BJ (cell line): ENCODE data around the gene WHRN. TPM values are rescaled to one million over a fixed set of nuclear protein-coding genes. Genes with fewer than 3 reads are reported as not detected.

Experiments
- CTCF ChIA-PET: fragments of 350-600 bp; formaldehyde crosslinking; extraction: SDS; loops from one replicate; lab custom pipeline; 2021; ENCODE audit warnings: antibody characterized with exemption, inconsistent platforms; lab: Yijun Ruan, JAX
- POLR2A ChIA-PET: fragments of 300-600 bp; sonication (Branson Sonifier 250); formaldehyde crosslinking; extraction: SDS; loops from one replicate; lab custom pipeline; 2021; ENCODE audit warnings: antibody characterized with exemption; lab: Charles Lee
- DNase-seq: peaks from one replicate; pipeline ENCODE4 v3.0.0-alpha.2; 2011; ENCODE audit warnings: low read depth
- H3K27me3 ChIP-seq: 2 replicates; pipeline ENCODE4 v1.6.0; 2011; ENCODE audit warnings: low read length; ENCODE audit not compliant: control insufficient read depth, insufficient read depth
- H3K36me3 ChIP-seq: 2 replicates; pipeline ENCODE4 v1.5.1; 2011; ENCODE audit warnings: low read length; ENCODE audit not compliant: control insufficient read depth, insufficient read depth
- H3K4me3 ChIP-seq: 2 replicates; pipeline ENCODE4 v1.5.1; 2011; ENCODE audit warnings: low read depth, mild to moderate bottlenecking, control low read depth, low read length
- polyA plus RNA-seq: library from polyadenylated mRNA; depleted of rRNA; stranded (reverse); fragments of >200 nt; gene quantifications from 2 replicates; pipeline ENCODE4 v1.2.3, GENCODE V29; 2011
- TF ChIP-seq, protein P1 (sequence below): IDR thresholded peaks from 2 replicates; pipeline ENCODE4 v1.5.1; 2011; ENCODE audit warnings: low read depth, mild to moderate bottlenecking, control low read depth, inconsistent platforms, low read length, moderate library complexity; ENCODE audit not compliant: insufficient read depth

WHRN gene
- polyA plus RNA-seq, 1 experiment, result 1.5 TPM

DNA sequence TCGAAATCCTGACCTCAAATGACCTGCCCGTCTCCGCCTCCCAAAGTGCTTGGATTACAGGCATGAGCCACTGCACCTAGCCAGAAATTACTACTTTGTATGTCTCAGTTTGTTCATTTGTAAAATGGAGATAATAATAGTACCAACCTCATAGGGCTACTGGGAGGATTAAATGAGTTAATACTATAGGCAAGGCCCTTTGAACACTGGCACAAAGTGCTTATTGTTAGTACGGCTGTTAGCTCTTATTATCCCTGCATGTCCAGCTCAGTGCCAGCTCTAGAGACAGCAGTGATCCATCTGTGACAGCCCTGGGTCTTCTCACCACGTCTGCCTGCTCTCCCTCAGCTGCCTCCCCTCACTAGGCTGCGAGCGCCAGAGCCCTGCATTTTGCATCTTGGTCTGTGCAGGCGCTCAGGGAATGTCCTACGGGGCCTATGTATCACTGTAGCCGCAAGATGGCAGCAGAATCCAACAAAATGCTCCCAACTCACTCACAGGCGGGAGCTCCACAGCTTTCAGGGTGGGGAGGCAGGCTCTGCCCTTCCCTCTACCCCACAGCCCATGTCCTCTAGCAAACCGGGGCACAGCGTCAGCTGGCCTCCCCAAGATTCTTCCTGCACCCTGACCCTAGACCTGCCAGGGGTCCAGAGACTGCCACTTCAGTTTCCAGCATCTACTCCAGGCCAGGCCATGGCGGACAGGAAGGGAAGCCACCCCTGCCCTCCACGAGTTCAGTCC, 99.8 kb downstream of the WHRN start:
- Histone ChIP-seq H3K4me3 (no peak overlapping the region), H3K36me3 (no peaks in the 10 kb centered on the region), H3K27me3 (no peaks in the 10 kb centered on the region)
- no peak for DNase-seq
- CTCF ChIA-PET, result interaction anchor here (0.6 to 10.6 kb wide), 52 partner anchors 8 to 797 kb away, joined by 3 to 150 read pairs (median 5); partner anchors contain the start of genes AKNA, ATP6V1G1, TEX48 and TEX53
- TF ChIP-seq, protein P1, sequence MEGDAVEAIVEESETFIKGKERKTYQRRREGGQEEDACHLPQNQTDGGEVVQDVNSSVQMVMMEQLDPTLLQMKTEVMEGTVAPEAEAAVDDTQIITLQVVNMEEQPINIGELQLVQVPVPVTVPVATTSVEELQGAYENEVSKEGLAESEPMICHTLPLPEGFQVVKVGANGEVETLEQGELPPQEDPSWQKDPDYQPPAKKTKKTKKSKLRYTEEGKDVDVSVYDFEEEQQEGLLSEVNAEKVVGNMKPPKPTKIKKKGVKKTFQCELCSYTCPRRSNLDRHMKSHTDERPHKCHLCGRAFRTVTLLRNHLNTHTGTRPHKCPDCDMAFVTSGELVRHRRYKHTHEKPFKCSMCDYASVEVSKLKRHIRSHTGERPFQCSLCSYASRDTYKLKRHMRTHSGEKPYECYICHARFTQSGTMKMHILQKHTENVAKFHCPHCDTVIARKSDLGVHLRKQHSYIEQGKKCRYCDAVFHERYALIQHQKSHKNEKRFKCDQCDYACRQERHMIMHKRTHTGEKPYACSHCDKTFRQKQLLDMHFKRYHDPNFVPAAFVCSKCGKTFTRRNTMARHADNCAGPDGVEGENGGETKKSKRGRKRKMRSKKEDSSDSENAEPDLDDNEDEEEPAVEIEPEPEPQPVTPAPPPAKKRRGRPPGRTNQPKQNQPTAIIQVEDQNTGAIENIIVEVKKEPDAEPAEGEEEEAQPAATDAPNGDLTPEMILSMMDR, result peak; percentile 85
- POLR2A ChIA-PET, result interaction anchor here (0.9 kb wide), 1 partner anchor 248 kb away, joined by 5 read pairs; no protein-coding TSS in a partner anchor

DNA sequence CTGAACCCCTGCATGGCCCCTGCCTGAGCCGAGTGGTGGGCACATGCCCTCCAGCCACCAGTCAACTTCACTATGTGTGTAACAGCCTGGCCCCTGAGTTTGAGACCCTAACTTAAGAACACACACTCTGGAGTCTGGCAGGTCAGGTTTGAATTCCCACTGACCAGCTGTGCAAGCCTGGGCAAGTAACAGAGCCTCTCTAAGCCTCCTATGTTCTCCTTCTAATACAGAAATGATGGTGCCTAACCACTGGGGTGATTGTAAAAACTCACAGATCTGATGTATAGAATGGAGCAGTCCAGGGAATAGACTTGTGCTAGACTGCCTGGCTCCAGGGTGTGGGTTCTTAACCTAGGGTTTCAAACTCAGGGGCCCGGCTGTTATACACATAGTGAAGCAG, 100.7 kb downstream of the WHRN start:
- TF ChIP-seq, protein P1, result no peak
- no peak for DNase-seq
- ChIA-PET POLR2A (no interaction called here), CTCF (interaction anchor here (1.4 to 10.6 kb wide), 11 partner anchors 10 to 611 kb away, joined by 3 to 150 read pairs (median 5); no protein-coding TSS in a partner anchor)
- Histone ChIP-seq H3K36me3 (no peaks in the 10 kb centered on the region), H3K27me3 (no peaks in the 10 kb centered on the region; the same call in 1 of the 2 replicates), H3K4me3 (no peak overlapping the region)

DNA sequence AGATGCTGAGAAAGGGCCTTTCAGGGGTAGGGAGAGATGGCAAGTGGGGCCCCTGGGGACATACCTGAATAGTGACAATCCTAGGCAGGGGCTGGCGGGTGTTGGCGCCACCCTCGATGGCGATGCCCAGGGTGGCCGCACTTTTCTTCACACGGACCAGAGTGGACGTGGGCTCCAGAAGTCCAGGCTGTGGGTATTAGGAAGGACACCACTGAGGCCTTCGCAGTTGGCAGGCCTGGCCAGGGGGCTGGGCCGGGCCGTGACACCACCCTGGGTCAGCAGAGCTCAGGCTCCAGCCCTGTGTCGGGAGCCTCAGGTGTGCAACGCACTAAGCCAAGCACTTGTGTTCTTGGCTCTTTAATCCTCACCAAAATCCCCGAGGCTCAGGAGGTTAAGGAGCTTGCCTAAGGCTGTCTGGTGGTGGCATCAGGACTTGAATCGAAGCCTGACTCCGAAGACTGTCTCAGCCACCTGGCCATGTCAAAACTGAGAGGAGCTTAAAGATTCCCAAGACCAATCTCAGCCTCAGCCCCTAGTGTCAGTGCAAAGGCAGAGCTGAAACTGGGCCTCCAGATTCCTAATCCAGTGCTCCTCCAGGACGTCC, 102.0 kb downstream of the WHRN start:
- TF ChIP-seq, protein P1, result no peak
- POLR2A ChIA-PET, result no interaction called here
- DNase-seq, result no peak
- Histone ChIP-seq H3K36me3 (no peaks in the 10 kb centered on the region), H3K27me3 (no peaks in the 10 kb centered on the region; the same call in 1 of the 2 replicates), H3K4me3 (no peak overlapping the region)
- CTCF ChIA-PET, result interaction anchor here (0.6 to 10.6 kb wide), 8 partner anchors 12 to 611 kb away, joined by 3 to 150 read pairs (median 4); no protein-coding TSS in a partner anchor

DNA sequence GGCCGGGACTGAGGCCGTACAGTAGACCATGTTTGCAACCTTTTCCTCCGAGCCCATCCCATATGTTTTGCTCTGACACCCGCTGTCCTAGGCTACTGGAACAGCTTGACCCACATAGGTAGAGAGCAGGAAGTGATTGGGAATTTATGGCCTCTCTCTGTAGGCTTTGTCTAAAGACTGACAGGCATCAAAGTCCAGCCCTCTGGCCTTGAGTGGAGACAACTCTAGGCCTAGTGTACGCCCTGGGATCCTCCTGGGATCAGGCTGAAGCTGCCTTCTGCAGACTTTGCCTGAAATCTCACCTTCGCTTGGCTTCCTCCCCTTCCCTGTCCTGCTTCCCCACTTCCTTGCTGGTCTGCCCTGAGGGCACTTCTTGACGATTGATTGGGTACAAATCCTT, 103.9 kb downstream of the WHRN start:
- Histone ChIP-seq H3K27me3 (no peaks in the 10 kb centered on the region; the same call in 1 of the 2 replicates), H3K36me3 (no peaks in the 10 kb centered on the region), H3K4me3 (no peak overlapping the region)
- DNase-seq, result no peak
- POLR2A ChIA-PET, result no interaction called here
- TF ChIP-seq, protein P1, result no peak
- CTCF ChIA-PET, result interaction anchor here (1.8 to 10.6 kb wide), 2 partner anchors 13 to 252 kb away, joined by 6 to 150 read pairs; no protein-coding TSS in a partner anchor

DNA sequence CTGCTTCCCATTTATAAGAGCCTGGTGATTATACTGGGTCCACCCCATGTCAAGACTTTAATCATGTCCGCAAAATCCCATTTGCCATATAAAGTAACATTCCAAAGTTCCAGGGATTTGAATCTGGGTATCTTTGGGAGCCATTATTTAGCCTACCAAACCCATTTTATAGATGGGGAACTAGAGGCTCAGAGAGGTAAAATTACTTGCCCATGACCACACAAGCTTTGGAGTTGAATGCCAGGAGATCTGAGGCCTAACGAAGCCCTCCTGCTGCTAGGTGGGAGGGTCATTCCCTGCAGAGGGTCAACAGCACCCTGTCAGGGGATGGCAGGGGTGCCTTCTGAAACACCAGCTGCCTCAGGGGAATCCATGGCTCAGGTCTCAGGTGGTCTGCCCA, 104.5 kb downstream of the WHRN start:
- POLR2A ChIA-PET, result no interaction called here
- DNase-seq, result no peak
- no peak overlapping the region for H3K4me3 ChIP-seq
- TF ChIP-seq, protein P1, result no peak
- H3K27me3 ChIP-seq, result no peaks in the 10 kb centered on the region; the same call in 1 of the 2 replicates
- no peaks in the 10 kb centered on the region for H3K36me3 ChIP-seq
- CTCF ChIA-PET, result interaction anchor here (0.8 to 10.6 kb wide), 5 partner anchors 13 to 289 kb away, joined by 4 to 150 read pairs (median 6); no protein-coding TSS in a partner anchor
